GM23338 (cell line): ENCODE results near the gene FGD4. TPM values are rescaled to one million over a fixed set of nuclear protein-coding genes. Genes with fewer than 3 reads are reported as not detected.

Experiments used
- ATAC-seq: fragments of 200-7000 bp; cut with Tn5 transposase; 3 replicates; pipeline ENCODE4 v1.9.1; 2020
- DNase-seq: peaks from one replicate; pipeline ENCODE4 v3.0.0-alpha.2; 2015; ENCODE audit warnings: low spot score
- H2AFZ ChIP-seq: fragments of 200-600 bp; sonication (generic); 2 replicates; pipeline ENCODE4 v1.8.0; 2016; ENCODE audit warnings: antibody characterized with exemption, mild to moderate bottlenecking, moderate library complexity
- H3F3A ChIP-seq: fragments of 200-600 bp; sonication (generic); replicated peaks from 2 replicates; pipeline ENCODE4 v1.8.0; 2017; ENCODE audit warnings: antibody characterized with exemption, mixed run types, low read depth
- H3K27ac ChIP-seq: fragments of 200-600 bp; sonication (generic); 2 replicates; pipeline ENCODE4 v1.6.1; 2016; ENCODE audit warnings: low read depth
- H3K27me3 ChIP-seq: fragments of 200-600 bp; sonication (generic); 2 replicates; pipeline ENCODE4 v1.8.0; 2016; ENCODE audit warnings: mild to moderate bottlenecking, mixed run types, moderate library complexity; ENCODE audit not compliant: insufficient read depth
- H3K36me3 ChIP-seq: fragments of 200-600 bp; sonication (generic); 2 replicates; pipeline ENCODE4 v1.8.0; 2016; ENCODE audit warnings: mild to moderate bottlenecking; ENCODE audit not compliant: insufficient read depth
- H3K4me1 ChIP-seq: fragments of 200-600 bp; sonication (generic); 2 replicates; pipeline ENCODE4 v1.8.0; 2016; ENCODE audit warnings: mild to moderate bottlenecking, moderate library complexity; ENCODE audit not compliant: insufficient read depth
- H3K4me2 ChIP-seq: fragments of 200-600 bp; sonication (generic); 2 replicates; pipeline ENCODE4 v1.7.1; 2017; ENCODE audit warnings: mixed run types
- H3K4me3 ChIP-seq: fragments of 200-600 bp; sonication (generic); 2 replicates; pipeline ENCODE4 v1.6.1; 2016; ENCODE audit warnings: mixed run types
- H3K79me2 ChIP-seq: fragments of 200-600 bp; sonication (generic); replicated peaks from 2 replicates; pipeline ENCODE4 v1.8.0; 2017; ENCODE audit warnings: mild to moderate bottlenecking; ENCODE audit not compliant: insufficient read depth
- H3K9me2 ChIP-seq: fragments of 200-600 bp; sonication (generic); 2 replicates; pipeline ENCODE4 v1.8.0; 2017; ENCODE audit not compliant: insufficient read depth
- H4K20me1 ChIP-seq: fragments of 200-600 bp; sonication (generic); replicated peaks from 2 replicates; pipeline ENCODE4 v1.8.0; 2017; ENCODE audit warnings: mild to moderate bottlenecking; ENCODE audit not compliant: insufficient read depth
- H3K27ac Mint-ChIP-seq: 2 replicates; pipeline ENCODE4 v1.8.0; 2020; ENCODE audit warnings: inconsistent platforms, mild to moderate bottlenecking, moderate library complexity, mixed read lengths
- H3K27me3 Mint-ChIP-seq: 3 replicates; pipeline ENCODE4 v1.8.0; 2022; ENCODE audit warnings: low read depth, mild to moderate bottlenecking, moderate library complexity, mixed read lengths, inconsistent platforms; ENCODE audit not compliant: insufficient read depth, poor library complexity
- H3K36me3 Mint-ChIP-seq: 3 replicates; pipeline ENCODE4 v1.8.0; 2021; ENCODE audit warnings: low read depth, mild to moderate bottlenecking, inconsistent platforms, moderate library complexity, mixed read lengths
- H3K4me1 Mint-ChIP-seq: 3 replicates; pipeline ENCODE4 v1.8.0; 2020; ENCODE audit warnings: mild to moderate bottlenecking, inconsistent platforms, mixed read lengths
- H3K4me3 Mint-ChIP-seq: 3 replicates; pipeline ENCODE4 v1.8.0; 2021; ENCODE audit warnings: moderate library complexity, mild to moderate bottlenecking, inconsistent platforms, mixed read lengths
- H3K9me3 Mint-ChIP-seq: 3 replicates; pipeline ENCODE4 v1.8.0; 2020; ENCODE audit warnings: moderate library complexity, mild to moderate bottlenecking, inconsistent platforms, mixed read lengths
- CTCF ChIP-seq, 2 experiments: fragments of 200-600 bp in 1 of 2; sonication (generic) in 1 of 2; conservative IDR thresholded peaks; 2 replicates each; pipeline versions ENCODE4 v1.5.1 to v1.6.1; 2016 to 2017; ENCODE audit warnings: antibody characterized with exemption in 2 of 2, low read depth in 2 of 2, mild to moderate bottlenecking in 2 of 2, moderate library complexity in 1 of 2
- JUNB ChIP-seq: IDR thresholded peaks from one replicate; pipeline ENCODE4 v1.6.1; 2016; ENCODE audit warnings: antibody characterized with exemption; ENCODE audit not compliant: unreplicated experiment
- NANOG ChIP-seq: IDR thresholded peaks from 2 replicates; pipeline ENCODE4 v1.6.1; 2016; ENCODE audit warnings: antibody characterized with exemption, borderline replicate concordance
- ZNF331 ChIP-seq: fragments of 250-450 bp; sonication (Bioruptor Pico); IDR thresholded peaks from 2 replicates; pipeline ENCODE4 v1.5.0; 2020; ENCODE audit warnings: low read depth, mild to moderate bottlenecking, moderate library complexity
- ZNF462 ChIP-seq: fragments of 250-450 bp; sonication (Bioruptor Pico); IDR thresholded peaks from 2 replicates; pipeline ENCODE4 v1.5.0; 2020; ENCODE audit warnings: mild to moderate bottlenecking, moderate library complexity
- polyA plus RNA-seq: library from polyadenylated mRNA; unstranded; fragments of >200 nt; fragmentation: Nextera tagmentation; extraction: Ambion mirVana; gene quantifications from 2 replicates; pipeline ENCODE4 v1.2.1, GENCODE V29; 2016
- total RNA-seq: library from RNA; depleted of rRNA; stranded (reverse); fragments of >200 nt; shearing (Covaris generic); gene quantifications from 2 replicates; pipeline ENCODE4 v1.2.3, GENCODE V29; 2014

FGD4 gene
- total and polyA plus RNA-seq, 2 experiments from 2014 or later, result 24.3 to 54.3 TPM

- TF ChIP-seq ZNF462 (CRISPR knock-in tag) (no peak), JUNB (no peak), ZNF331 (CRISPR knock-in tag) (no peak), NANOG (no peak)
Measured at GRCh38 chr12:32478166-32478565, 78.8 kb downstream of the FGD4 start (continued).

- Mint-ChIP-seq H3K27me3 (peaks cover 2% of the 10 kb centered on the region), H3K36me3 (peaks cover 19% of the 10 kb centered on the region; the same call in 2 of the 3 replicates), H3K4me1 (peaks cover 21% of the 10 kb centered on the region; the same call in 2 of the 3 replicates), H3K4me3 (no peak overlapping the region), H3K9me3 (no peaks in the 10 kb centered on the region), H3K27ac (no peak overlapping the region)
- Histone ChIP-seq H3K9me2 (no peaks in the 10 kb centered on the region), H3K4me2 (no peak overlapping the region), H3K79me2 (peaks cover 99% of the 10 kb centered on the region), H4K20me1 (peaks cover 30% of the 10 kb centered on the region), H2AFZ (no peak overlapping the region), H3K27me3 (no peaks in the 10 kb centered on the region), H3F3A (no peaks in the 10 kb centered on the region; the same call in 1 of the 2 replicates), H3K27ac (no peak overlapping the region), H3K4me3 (no peak overlapping the region), H3K4me1 (peaks cover 9% of the 10 kb centered on the region; the same call in 1 of the 2 replicates), H3K36me3 (no peaks in the 10 kb centered on the region)
- TF ChIP-seq CTCF (conservative IDR thresholded peaks at IDR 0.05; ENCODE audit: low read depth in 2 of 2), result no peak
- ATAC-seq (no peak), DNase-seq (no peak)
Measured at GRCh38 chr12:32478858-32479725, 79.7 kb downstream of the FGD4 start.
